ENCODE results near the gene RPS16. TPM values are rescaled to one million over a fixed set of nuclear protein-coding genes. Genes with fewer than 3 reads are reported as not detected.

Gene RPS16
- total and polyA plus RNA-seq, 10 donors = 1,378 to 5,747 (median 1,790) TPM

DNA sequence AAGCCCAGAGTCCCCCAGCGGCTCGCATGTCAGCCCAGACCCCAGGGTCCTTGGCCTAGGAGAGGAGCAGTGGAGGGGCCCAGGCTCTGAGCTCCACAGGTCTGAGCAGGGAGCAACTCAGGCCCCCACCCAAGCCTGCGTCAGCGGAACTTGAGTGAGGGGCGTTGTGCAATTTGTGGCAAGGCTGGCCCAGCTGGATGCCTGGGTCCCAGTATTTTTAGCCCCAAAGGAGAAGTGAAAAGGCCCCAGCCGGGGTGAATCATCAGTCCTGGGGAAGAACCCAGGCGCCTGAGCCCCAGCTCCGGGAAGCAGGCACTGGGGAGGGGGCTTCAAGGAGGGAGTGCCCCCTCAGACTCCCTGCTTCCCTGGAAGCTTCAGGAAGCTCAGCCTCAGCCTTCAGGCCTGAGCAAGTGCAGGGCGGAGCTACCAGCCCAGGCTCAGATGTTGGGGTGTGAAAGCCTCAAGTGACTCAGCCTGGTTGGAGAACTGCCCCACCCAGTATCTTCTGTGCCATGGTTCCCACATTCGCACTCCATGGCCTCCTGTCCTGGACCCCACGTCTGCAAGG lies 37.4 kb downstream of the RPS16 start:
- WGBS, 5 donors = 31 to 56% (median 48%) methylated on average over 8 to 11 of the region's 11 CpGs
- TF ChIP-seq POLR2A (IDR thresholded peaks at IDR 0.05) = no peak
- TF ChIP-seq POLR2AphosphoS5 (IDR thresholded peaks at IDR 0.05) = peak; percentile 69 to 87 (median 84)
- TF ChIP-seq, protein P1, sequence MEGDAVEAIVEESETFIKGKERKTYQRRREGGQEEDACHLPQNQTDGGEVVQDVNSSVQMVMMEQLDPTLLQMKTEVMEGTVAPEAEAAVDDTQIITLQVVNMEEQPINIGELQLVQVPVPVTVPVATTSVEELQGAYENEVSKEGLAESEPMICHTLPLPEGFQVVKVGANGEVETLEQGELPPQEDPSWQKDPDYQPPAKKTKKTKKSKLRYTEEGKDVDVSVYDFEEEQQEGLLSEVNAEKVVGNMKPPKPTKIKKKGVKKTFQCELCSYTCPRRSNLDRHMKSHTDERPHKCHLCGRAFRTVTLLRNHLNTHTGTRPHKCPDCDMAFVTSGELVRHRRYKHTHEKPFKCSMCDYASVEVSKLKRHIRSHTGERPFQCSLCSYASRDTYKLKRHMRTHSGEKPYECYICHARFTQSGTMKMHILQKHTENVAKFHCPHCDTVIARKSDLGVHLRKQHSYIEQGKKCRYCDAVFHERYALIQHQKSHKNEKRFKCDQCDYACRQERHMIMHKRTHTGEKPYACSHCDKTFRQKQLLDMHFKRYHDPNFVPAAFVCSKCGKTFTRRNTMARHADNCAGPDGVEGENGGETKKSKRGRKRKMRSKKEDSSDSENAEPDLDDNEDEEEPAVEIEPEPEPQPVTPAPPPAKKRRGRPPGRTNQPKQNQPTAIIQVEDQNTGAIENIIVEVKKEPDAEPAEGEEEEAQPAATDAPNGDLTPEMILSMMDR (IDR thresholded peaks at IDR 0.05 in 8 of 11, conservative IDR thresholded peaks at IDR 0.05 in 3 of 11) = peak in 1 of 11 experiments; percentile 5
- intact Hi-C loops (cut with DNase I; ENCODE audit: low total_unique reads) = no loop called here
- peak; percentile 95 for DNase-seq
- Histone ChIP-seq H3K4me1 (peaks cover 45 to 85% (median 71%) of the 10 kb centered on the region in 6 donors), H3K4me3 (peak overlapping the region in 4 of 8 donors; percentile 1 to 62 (median 14)), H3K9me3 (no peaks in the 10 kb centered on the region), H3K36me3 (peaks cover 0 to 48% (median 29%) of the 10 kb centered on the region in 6 donors), H3K27me3 (replicated peaks in 1 of 7) (no peaks in the 10 kb centered on the region), H3K27ac (peak overlapping the region; percentile 83 to 100 (median 98))

DNA sequence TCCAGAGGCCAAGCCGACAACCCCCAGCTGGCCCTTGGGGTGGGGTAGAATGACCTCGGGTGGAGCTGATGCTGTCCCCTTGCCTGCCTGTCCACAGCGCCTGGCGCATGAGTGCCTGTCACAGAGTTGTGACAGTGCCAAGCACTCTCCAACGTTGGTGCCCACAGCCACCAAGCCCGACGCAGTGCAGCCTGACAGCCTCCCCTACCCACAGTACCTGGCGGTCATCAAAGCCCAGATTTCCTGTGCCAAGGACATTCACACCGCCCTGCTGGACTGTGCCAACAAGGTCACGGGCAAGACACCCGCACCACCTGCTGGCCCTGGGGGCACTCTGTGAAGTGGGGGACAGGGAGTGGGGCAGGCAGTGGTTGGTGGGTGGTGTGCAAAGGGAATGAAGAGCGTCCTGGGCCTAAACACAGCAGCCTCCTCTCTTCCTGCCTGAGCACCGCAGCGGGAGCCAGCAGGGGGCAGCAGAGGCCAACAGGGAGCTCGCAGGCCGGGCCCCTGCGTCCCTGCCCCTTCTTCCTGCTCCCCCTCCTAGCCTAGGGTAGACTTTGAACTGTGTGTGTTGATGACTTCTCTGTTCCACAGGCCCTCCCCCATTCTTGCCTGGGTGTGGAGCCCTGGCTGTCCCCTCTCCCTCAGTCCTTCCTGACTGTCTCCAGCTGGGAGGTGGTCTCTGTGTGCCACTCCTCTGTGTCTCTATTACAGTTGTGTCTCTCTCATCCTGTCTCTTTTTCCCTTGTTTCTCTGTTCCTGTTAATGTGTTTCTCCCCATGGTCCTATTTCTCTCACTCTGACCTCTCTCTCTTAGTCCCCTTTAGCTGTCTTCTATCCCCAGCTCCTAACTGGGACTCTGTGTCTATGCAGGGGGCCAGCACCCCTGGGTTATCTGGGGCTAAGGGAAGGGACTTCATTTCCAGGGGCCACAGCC lies 38.1 kb downstream of the RPS16 start:
- Histone ChIP-seq H3K9me3 (no peaks in the 10 kb centered on the region), H3K4me3 (peak overlapping the region in 4 of 8 donors; percentile 1 to 62 (median 14)), H3K36me3 (peaks cover 0 to 56% (median 35%) of the 10 kb centered on the region in 6 donors), H3K27ac (peak overlapping the region; percentile 83 to 100 (median 98)), H3K27me3 (replicated peaks in 1 of 7) (no peaks in the 10 kb centered on the region), H3K4me1 (peaks cover 45 to 85% (median 67%) of the 10 kb centered on the region in 6 donors)
- TF ChIP-seq POLR2AphosphoS5 (IDR thresholded peaks at IDR 0.05) (peak; percentile 86 to 94 (median 89)), POLR2A (IDR thresholded peaks at IDR 0.05) (peak in 1 of 3 donors; percentile 15)
- TF ChIP-seq, protein P1 (IDR thresholded peaks at IDR 0.05 in 8 of 11, conservative IDR thresholded peaks at IDR 0.05 in 3 of 11) = peak; percentile 98 to 99 (median 99)
- intact Hi-C loops (cut with DNase I; ENCODE audit: low total_unique reads) = no loop called here
- peak; percentile 98 for DNase-seq
- WGBS, 5 donors = 19 to 39% (median 27%) methylated on average over 13 to 17 of the region's 17 CpGs

GRCh38 chr19:39390751-39391437 lies 44.9 kb downstream of the RPS16 start, which contains the start of the genes MED29 and PAF1:
MED29 (plus strand) TSS chr19:39391378; CDS start chr19:39391423, 45 bp downstream.
PAF1 (minus strand) TSS chr19:39391106; CDS start chr19:39390864, 242 bp downstream.
- DNase-seq = peak; percentile 98
- intact Hi-C loops (cut with DNase I; ENCODE audit: low total_unique reads) = no loop called here
- 0 to 1% (median 0%) methylated on average over 45 to 60 of the region's 60 CpGs for WGBS, 5 donors

More at GRCh38 chr19:39390751-39391437, 44.9 kb downstream of the RPS16 start, which contains the start of the genes MED29 and PAF1:
- Histone ChIP-seq H3K9me3 (no peaks in the 10 kb centered on the region), H3K36me3 (peaks cover 0 to 76% (median 66%) of the 10 kb centered on the region in 6 donors), H3K27me3 (replicated peaks in 1 of 7) (no peaks in the 10 kb centered on the region), H3K27ac (peak within 1 kb of the TSS; percentile 98 to 100 (median 99)), H3K4me1 (peaks cover 17 to 66% (median 37%) of the 10 kb centered on the region in 6 donors), H3K4me3 (peak within 1 kb of the TSS; percentile 74 to 100 (median 88))
- TF ChIP-seq POLR2A (IDR thresholded peaks at IDR 0.05) = peak; percentile 52 to 88 (median 85)
- peak; percentile 99 to 100 (median 99) for TF ChIP-seq POLR2AphosphoS5 (IDR thresholded peaks at IDR 0.05)
- TF ChIP-seq, protein P1 (IDR thresholded peaks at IDR 0.05 in 8 of 11, conservative IDR thresholded peaks at IDR 0.05 in 3 of 11) = peak in 5 of 11 experiments; percentile 8 to 36 (median 12)

Data from spleen (tissue), 11 donors.